GM19463 (cell line): ENCODE measurements around the gene FHL2.
"Not testable (repeated sequence)": the region's sequence is repeated elsewhere in the genome, so short reads cannot be mapped to it uniquely, and the experiment has no call there.

ENCODE experiments used
- ATAC-seq: cut with Tn5 transposase; IDR thresholded peaks from one replicate; pipeline ENCODE4 v1.9.1; 2021; ENCODE audit warnings: mild to moderate bottlenecking, moderate library complexity; ENCODE audit not compliant: unreplicated experiment

The FHL2 gene

DNA sequence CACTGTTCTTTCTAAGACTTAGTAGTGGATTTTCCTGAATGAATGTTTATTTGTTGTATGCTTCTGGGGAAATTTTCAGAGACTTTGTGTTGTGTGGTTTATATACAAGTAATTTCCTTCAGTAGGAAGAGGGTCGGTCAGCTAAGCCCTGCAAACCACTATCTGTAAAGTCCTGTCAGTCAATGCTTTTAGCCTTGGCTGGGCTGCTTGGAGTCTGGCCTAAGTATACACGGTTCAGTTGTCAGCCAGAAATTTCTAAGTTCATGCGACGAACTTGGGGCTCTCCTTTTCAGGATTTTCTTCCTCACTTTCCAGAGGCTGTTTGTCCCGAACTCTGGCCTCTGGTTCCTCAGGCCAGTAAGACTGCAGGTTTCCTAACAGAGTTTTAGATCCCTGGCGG, 40.3 kb downstream of the FHL2 start:
- no peak for ATAC-seq

DNA sequence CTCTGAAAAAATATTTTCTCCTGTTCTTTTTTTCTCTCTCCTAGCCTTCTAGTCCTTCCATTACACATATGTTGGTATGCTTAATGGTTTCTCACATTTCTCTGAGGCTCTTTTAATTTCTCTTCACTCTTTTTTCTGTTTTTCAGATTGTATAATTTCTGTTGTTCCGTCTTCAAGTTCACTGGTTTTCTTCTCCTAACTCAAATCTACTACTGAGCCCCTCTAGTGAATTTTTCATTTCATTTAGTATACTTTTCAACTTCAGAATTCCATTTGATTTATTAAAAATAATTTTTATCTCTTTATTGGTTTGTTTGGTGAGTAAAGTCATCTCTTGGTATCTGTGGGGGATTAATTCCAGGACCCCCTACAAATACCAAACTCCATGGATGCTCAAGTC, 41.7 kb downstream of the FHL2 start:
- no peak for ATAC-seq

DNA sequence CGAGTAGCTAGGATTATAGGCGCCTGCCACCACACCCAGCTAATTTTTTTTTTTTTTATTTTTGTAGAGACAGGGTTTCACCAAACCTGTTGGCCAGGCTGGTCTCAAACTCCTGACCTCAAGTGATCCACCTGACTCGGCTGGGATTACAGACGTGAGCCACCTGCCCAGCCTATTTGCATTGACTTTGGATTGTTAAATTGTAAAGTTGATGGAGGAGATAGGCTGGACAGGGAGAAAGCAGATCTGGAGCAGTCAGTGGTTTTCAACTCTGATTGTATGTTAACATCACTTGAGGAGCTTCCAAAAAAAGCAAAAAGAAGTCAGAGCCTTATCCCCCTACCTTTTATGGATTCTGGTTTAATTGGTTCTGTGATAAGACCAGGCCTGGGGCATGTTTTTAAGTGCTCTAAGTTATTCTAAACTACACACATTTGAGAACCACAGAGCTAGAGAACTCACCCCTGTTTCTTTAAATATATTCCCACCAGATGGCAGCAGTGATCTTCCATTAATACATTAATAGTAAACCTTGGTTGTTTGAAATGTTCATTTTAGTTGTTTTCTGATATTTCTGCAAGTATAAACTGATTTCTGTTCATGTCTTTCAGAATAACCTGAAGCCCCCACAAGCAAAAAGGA, 54.0 kb downstream of the FHL2 start:
- no peak for ATAC-seq

DNA sequence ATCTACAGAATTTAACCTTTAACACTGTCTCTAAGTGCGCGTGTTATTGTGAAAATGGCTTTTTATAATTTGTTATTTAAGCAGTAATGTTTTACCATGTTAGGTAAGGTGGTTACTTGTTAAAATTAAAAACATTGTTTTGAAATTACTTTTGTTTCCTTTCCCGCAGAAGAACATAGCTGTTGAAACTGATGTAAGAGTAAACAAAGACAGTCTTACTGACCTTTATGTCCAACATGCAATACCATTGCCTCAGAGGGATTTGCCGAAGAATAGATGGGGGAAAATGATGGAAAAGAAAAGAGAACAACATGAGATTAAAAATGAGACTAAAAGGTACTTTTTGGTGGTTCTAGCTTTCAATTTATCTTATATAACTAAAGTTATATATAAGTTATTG, 59.4 kb downstream of the FHL2 start:
- ATAC-seq = no peak

DNA sequence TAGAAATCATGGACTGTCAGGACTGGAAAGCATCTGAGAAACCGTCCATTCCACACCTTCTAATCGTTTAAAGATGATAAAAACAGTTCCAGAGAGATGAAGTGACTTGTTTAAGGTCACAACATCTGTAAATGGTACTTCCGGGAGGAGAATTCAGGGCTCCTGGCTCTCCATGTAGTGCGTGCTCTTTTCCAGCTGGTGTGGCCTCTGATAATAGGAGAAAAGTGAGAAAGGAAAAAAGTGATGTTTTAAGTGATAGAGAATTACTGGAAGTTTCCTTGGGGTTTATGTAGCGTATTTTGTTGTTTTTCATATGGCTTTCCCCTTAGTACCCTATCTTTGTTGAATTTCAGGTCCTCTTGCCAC, 60.8 kb downstream of the FHL2 start:
- ATAC-seq = peak; percentile 7

DNA sequence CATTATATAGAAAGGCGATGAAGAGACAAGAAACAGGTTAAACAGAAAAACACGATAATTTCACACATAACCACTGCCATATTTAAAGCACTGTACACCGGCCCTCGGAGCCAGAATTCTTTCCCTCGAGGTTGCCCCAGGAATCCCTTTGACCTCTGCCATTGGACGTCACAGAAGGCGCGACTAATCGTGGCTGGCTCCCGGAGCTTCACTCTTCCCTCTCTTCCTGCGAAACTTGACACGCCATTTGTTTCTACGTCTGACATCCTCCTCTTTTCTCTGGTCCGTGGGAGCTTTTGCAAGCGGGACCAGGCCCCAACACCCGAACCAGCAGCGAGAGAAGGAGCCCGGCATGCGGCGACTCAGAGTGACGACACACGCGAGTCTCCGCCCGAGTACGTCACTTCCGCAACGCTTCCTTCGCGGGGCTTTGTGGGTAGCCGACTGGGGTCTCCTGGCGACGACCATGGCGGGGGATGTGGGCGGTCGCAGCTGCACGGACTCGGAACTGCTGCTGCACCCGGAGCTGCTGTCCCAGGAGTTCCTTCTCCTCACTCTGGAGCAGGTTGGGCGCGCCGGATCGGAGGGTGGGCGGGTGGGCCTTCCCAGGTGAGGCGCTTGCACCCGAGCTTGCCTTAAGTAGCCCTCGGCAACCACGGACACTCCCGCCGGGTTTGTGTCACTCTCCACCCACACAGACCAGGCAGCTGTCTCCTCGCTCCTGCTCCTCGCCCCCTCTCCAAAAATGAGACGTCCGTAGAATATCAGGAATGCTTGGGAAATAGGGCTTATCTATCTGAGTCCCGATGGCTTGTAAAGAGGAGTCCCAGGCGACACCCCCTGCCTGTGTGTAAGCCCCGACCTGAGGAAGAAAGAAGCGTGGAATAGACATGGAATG, 61.5 kb downstream of the FHL2 start, which contains the start of gene C2orf49:
Gene C2orf49, plus strand, starts transcription at position 419 of the 898 bp plus-strand sequence. Its CDS starts 48 bp downstream, at position 467.
- ATAC-seq = peak; percentile 94

DNA sequence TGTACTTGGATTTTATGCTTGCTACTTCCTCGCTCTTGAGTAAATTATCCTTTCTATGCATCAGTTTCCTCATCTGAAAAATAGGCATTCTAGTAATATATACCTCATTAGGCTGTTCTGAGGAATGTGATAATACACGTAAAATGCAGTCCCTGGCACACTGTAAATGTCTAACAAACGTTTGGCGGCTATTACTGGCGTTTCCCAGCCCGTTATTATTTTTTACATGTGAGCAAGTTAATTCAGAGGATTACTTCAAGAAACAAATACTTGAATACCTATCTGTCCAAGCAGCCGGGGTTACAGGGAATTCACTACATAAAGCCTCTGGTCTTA, 62.1 kb downstream of the FHL2 start:
- no peak for ATAC-seq

DNA sequence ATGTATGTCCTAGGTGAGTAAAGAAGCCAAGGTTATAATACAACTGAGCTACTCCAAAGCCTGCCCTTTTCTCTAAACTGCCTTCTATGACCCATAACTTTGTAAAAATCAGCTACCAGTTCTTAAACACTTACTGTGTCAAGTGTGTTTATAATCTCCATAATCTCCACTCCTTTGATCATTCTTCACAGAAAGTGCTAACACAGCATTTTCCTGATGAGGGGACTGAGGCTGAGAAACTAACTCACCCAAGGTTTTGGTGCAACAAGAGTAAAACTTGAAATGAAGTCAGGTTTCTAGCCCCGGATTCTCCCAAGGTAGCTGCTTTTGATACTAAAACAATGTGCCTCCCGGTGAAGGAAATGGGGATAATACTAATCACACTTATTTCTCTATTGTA, 63.4 kb downstream of the FHL2 start:
- no peak for ATAC-seq

DNA sequence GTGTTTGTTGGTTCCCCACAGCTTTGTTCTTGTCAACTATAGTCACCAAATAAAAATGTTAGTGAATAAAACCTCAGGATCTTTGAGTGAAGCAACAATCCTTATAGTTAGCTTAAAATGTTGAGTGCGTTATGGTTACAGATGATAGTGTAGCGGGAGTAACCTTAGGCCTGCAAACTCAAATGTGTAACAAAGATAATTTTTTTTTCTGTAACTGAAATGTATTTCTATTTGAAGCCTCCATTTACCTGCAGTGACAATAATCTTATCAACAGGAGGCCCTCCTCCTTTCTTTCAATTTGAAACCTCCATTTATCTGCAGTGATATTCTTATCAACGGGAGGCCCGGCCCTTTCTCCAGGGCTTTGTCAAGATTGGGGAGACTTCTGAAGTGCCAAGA, 64.6 kb downstream of the FHL2 start:
- no peak for ATAC-seq

DNA sequence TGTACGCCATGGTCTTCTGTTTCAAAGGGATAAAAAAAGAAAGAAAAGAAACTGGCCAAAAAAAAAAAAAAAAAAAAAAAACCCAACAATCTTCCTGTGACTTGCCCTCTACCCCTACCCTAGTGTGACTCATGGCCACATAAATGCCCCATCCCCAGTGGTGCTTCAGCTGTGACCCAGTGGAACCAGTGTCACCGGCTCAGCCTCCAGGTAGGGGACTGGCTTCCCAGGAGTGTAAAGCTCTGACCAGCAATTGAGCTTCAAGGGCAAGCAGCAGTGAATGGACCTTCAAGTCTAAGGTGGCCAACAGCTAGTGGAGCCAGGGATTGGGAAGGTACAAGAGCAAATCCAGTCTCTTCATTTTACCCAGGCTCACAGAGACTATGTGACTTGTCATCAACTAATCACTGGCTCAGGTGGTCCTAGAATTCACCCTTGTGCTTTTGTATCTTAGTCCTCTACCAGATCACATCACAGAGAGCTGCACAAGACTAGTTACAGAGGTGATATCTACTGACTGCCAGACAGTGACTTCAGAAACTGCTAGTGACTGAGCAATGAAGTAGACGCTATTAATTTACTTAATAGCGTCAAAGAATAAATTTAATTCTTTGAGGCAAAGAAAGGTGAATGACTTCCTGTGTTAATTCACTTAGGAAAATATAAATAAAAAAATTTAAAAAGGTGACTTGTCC, 68.0 kb downstream of the FHL2 start:
- ATAC-seq = no peak

DNA sequence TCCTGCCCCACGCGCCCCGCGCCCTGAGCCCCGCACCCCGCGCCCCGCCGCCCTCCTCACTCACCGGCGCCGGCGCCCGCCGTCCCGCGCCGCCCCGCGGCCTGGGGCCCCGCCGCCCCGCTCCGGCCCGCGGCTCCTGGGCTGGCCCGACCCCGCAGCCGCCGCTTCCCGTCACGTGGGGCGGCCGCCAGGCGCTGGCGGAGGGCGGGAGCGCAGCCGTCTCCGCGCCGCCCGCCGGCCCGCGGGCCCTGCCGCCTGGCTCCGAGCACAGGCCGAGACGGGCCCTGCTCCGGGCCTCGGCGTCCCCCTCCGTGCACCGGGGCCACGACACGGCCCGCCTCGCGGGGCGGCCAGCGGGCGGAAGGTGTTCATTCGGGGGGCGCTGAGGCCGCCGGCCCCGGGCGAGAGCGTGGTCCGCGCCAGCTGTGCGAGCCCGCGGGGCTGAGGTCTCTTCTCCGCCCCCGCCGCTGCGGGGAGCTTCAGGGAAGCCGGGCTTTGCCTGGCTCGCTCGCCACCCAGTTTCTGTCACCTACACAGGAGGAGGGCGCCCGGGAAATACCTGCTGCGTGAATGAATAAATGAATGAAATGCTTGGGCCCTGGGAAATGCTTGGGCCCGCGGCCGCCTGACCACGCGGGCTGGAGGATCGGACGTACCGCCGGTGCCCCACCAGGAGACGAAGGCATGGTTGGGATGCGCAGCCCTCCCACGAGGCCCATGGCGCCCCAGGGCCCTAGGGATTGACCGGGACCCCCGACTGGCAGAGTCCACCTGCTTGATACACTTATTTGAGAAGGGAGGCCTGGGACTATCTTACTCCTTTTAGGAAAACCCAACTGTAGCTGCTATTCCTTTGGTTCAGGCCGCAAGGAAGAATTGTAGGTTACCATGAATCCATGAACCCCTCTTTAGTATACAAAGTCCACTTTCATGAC, 69.0 kb downstream of the FHL2 start, which contains the start of gene TGFBRAP1:
Gene TGFBRAP1, minus strand, starts transcription at position 175 of the 935 bp plus-strand sequence. CDS start 21,434 bp downstream, outside the sequence.
- ATAC-seq = peak; percentile 80

DNA sequence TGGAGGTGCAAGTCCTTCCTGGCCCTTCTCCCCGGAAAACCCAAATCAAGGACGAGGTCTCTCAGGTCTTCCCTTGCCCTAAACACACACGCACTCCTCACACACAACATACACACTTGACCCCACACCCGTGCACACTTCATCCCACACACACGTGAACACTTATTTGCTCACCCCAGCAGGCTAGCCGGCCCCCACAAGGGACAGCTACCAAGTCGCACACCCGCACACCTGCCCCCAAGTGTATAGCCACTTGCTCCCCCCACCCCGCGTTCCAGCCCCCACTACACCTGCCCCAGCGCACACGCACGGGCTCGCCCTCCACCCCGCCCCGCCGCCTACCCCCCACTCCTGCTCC, 69.7 kb downstream of the FHL2 start:
- peak; percentile 1 for ATAC-seq

- no peak for ATAC-seq
Measured at GRCh38 chr2:105328281-105329196, 70.3 kb downstream of the FHL2 start.

- no peak for ATAC-seq
Measured at GRCh38 chr2:105327690-105328089, 71.2 kb downstream of the FHL2 start.

DNA sequence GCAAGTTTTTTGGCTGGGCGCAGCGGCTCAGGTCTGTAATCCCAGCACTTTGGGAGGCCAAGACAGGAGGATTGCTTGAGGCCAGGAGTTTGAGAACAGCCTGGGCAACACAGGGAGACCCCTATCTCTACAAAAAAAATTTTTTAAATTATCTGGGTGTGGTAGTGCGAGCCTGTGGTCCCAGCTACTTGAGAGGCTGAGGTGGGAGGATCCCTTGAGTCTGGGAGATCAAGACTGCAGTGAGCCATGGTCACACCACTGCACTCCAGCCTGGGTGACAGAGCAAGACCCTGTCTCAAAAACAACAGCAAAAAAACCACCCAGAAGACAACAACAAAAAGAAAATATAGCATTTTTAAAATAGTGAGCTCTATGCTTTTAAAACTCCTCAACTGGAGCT, 71.6 kb downstream of the FHL2 start:
- not testable (repeated sequence) for ATAC-seq

DNA sequence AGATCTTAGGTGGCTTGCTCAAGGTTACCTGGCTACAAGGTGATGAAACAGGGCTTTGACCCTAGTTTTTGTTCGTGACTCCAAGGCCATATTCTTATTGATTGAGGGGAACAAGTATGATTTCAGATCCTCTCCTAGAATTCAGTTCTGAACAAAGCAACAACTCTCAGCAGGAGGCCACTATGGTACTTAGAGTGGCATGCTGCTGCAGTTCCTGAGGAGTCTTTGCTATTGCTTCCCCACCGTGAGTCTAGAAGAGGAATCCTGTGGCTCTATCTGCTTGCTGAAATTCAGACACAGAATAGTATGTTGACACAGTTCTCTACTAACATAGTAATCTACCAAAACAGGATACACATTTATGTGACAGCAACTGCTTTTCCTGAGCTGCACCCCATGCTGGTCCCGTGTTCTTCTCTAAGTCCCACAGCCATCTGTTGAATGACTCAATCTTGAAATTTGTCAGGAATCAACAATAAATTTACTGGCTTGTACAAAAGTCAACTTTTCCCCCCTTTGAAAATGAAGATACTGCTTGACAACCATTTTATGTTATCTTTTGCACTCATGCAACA, 73.4 kb downstream of the FHL2 start:
- no peak for ATAC-seq

GRCh38 chr2:105324732-105325131, 74.1 kb downstream of the FHL2 start:
- ATAC-seq = no peak

DNA sequence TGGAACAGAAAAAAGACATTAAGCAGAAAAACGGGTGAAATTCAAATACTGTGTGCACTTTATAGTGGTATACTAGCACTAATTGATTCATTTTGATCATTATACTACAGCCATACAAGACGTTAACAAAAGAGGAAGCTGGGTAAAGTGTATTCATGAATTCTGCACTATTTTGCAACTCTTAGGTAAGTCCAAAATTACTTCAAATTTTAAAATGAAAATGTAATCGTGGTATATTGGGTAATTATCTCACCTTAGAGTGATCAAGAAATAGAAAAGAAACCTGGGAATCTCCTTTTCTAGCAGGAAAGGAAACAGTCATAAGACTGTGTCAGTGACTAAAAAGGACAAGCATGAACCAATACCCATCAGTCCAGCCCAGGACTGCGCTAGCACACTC, 74.8 kb downstream of the FHL2 start:
- ATAC-seq = no peak

- ATAC-seq = no peak
Measured at GRCh38 chr2:105323111-105323510, 75.7 kb downstream of the FHL2 start.
